GM19467 (cell line): ENCODE results near the gene MAPK8IP3.

ENCODE experiments used
- ATAC-seq: cut with Tn5 transposase; IDR thresholded peaks from one replicate; pipeline ENCODE4 v1.9.1; 2021; ENCODE audit warnings: mild to moderate bottlenecking, moderate library complexity; ENCODE audit not compliant: unreplicated experiment

Gene MAPK8IP3

DNA sequence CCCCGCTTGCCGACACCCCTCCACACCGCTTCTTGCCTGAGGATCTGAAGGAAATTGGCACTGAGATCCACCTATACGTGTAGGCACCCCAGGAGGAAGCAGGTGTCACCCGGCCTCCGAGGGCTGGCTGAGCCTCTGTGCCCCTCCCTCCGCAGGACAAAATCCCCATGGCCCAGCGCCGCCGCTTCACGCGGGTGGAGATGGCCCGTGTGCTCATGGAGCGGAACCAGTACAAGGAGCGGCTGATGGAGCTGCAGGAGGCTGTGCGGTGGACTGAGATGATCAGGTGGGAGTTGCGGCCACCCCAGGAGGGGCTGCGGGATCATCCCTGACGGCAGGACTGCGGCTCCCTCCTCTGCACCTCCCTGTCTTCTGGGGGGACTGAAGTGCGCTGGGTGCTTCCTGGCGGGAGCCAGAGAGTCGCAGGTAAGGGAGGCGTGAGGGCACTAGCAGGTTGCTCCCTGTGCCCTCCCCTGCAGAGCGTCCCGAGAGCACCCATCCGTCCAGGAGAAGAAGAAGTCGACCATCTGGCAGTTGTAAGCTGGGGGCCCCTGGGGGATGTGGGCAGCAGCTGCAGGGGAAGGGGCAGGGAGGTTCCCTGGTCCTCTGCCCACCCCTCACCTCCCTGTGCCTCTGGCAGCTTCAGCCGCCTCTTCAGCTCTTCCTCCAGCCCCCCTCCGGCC lies 56.3 kb downstream of the MAPK8IP3 start:
- ATAC-seq: no peak

- ATAC-seq: no peak
Observed at GRCh38 chr16:1762879-1763520, 57.0 kb downstream of the MAPK8IP3 start.

GRCh38 chr16:1763521-1764511 lies 57.8 kb downstream of the MAPK8IP3 start:
- no peak for ATAC-seq

- no peak for ATAC-seq
Observed at GRCh38 chr16:1764971-1765370, 59.0 kb downstream of the MAPK8IP3 start.

GRCh38 chr16:1765826-1766225 lies 59.8 kb downstream of the MAPK8IP3 start:
- no peak for ATAC-seq

DNA sequence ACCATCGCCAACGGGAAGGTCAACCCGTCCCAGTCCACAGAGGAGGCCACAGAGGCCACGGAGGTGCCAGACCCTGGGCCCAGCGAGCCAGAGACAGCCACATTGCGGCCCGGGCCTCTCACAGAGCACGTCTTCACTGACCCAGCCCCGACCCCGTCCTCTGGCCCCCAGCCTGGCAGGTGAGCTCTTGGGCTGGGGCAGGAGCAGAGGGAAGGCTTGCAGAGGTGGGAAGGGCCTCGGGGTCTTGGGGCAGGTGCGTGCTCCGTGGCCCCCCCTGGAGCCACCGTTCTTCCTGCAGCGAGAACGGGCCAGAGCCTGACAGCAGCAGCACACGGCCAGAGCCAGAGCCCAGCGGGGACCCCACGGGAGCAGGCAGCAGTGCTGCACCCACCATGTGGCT lies 60.2 kb downstream of the MAPK8IP3 start:
- no peak for ATAC-seq

- ATAC-seq: no peak
Observed at GRCh38 chr16:1766701-1767100, 60.7 kb downstream of the MAPK8IP3 start.

DNA sequence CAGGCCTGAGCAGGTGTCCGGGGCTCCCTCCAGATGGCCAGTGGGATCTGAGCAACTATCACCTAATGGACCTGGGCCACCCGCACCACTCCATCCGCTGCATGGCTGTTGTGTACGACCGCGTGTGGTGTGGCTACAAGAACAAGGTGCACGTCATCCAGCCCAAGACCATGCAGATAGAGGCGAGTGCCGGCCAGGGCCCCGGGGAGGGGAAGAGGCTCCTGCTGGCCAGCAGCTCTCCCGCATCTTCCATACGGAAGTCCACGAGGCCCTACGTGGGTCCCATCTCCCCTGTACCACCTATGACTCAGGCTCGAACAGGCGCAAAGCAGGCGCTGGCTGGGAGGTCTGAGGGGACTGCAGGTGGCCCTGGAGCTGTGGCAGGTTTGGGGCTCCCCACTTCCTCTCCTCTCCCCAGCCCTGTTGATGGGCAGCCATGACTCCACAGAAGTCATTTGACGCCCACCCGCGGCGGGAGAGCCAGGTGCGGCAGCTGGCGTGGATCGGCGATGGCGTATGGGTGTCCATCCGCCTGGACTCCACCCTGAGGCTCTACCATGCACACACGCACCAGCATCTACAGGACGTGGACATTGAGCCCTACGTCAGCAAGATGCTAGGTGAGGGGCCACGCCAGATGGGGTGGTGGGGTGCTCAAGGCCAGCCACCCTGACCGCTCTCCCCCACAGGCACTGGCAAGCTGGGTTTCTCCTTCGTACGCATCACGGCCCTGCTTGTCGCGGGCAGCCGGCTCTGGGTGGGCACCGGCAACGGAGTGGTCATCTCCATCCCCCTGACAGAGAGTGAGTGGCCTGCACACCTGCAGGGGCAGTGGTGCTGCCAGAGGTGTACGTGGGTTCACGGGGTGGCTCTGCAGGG lies 61.4 kb downstream of the MAPK8IP3 start:
- ATAC-seq: no peak

DNA sequence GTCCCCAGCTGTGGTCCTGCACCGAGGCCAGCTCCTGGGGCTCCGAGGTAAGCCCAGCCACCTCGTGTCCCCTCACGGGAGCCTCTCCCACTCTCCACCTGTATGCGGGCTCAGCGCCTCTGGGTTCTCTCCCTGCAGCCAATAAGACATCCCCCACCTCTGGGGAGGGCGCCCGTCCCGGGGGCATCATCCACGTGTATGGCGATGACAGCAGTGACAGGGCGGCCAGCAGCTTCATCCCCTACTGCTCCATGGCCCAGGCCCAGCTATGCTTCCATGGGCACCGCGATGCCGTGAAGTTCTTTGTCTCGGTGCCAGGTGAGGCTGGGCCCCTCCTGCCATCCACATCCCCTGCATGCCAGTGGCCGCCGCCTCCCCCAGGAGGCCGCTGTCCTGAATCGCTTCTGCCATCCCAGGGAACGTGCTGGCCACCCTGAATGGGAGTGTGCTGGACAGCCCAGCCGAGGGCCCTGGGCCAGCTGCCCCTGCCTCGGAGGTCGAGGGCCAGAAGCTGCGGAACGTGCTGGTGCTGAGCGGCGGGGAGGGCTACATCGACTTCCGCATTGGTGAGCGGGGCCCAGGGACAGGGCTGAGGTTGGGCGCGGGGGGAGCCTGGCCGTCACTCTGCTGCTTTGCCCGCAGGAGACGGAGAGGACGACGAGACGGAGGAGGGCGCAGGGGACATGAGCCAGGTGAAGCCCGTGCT lies 62.2 kb downstream of the MAPK8IP3 start:
- ATAC-seq: no peak

DNA sequence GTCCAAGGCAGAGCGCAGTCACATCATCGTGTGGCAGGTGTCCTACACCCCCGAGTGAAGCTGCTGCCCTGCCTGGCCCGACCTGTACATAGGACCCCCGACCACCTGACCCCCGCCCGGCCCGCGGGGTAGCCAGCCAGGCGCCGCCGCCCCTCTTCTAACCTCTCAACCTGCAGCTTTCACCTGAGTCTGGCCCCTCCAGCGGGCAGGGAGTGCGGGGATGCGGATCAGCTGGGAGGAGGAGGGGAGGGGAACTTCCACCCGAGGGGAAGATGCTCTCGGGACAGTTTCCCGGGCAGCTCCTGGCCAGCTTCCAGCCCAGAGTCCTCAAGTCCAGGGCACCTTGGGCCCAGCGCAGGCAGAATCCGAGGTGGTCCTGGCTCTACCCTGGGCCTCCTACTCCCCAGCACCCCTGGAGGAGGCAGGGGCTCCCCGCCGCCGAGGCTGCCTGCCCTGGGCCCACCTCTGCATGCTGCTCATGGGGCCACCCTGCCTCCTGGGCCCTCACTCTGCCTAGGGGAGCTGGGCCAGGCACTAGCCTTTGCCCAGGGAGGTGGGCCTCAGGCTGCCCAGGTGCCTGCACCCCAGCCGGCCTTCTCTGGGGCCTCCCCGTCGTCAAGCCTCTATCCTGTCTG lies 62.9 kb downstream of the MAPK8IP3 start:
- no peak for ATAC-seq

DNA sequence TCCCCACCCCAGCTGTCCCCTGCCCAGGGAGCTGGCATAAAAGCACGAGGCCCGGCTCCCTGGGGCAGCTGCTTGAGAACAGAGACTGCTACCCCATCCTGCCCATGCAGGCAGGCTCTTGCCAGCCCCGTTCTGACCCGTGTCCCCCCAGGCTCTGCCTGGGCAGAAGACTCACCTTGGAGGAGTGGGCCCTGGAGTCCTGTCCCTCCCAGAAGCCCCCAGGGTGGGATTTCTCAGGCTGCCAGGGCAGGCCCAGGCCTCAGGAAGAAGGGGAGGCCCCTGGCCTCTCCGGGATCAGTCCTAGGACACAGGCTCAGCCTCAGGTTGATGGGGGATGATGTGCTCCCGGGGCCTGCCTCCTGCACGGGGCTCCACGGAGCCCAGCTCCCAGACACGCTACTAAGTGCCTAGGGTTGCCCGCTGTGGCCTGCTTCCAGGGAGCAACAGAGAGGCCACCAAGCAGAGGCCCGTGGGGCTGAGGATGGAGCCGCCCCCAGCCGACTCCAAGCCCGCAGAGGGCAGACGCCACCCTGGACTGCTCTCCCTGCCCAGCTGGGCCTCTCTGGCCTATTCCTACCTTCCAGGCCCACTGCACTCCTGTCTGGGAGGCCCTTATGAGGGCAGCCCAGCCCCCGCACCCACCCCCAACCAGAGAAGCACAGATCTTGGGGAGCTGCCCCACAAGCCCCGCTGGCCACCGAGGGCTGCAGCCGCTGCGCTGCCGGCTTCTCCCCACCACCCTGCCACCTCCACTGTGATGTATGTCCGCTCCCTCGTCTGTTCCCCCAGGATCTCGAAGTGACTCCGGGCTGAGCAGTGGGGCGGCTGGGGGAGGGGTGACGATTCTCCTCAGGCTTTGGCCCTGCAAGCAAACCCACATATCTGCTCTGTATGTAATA lies 63.7 kb downstream of the MAPK8IP3 start:
- ATAC-seq: no peak

DNA sequence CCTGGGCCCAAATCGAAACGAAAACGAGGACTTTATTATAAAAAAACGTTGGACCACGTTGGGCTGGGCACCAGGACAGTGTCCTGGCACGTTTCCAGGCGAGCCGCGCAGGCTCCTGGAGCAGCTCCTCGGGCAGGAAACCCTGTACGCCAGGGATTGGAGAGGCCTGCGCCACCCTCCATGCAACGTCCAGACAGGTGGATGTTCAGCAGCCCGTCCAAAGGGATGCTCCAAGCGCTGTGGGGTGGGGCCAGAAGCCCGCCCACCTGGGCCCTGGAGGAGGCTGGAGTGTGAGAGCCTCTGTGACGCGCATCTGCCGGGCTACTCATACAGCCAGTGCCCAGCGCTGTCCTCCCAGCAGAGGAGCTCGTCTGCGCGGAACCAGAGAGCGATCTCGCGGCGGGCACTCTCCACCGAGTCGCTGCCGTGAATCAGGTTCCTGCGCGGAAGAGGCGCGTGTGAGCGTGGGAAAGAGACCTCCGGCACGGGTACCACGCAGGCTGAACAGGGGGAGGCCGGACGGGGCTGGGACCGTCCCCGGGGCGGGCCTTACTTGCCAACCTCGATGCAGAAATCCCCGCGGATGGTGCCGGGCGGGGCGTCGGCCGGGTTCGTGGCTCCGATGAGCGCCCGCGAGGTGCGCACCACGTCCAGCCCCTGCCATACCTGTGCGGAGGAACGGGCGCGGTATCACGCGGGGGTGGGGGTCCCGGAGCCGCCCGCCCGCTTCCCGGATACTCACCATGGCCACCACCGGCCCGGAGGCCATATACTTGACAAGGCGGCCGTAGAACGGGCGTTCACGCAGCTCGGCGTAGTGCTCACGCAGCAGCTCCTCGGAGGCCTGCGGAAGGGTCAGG lies 64.6 kb downstream of the MAPK8IP3 start:
- ATAC-seq: no peak

GRCh38 chr16:1771188-1771863 lies 65.3 kb downstream of the MAPK8IP3 start, which contains the start of gene NME3:
Gene NME3, minus strand, starts transcription at chr16:1771543. Its CDS starts 9 bp downstream, at chr16:1771534.
- no peak for ATAC-seq

GRCh38 chr16:1771864-1772361 lies 65.9 kb downstream of the MAPK8IP3 start:
- ATAC-seq: no peak

DNA sequence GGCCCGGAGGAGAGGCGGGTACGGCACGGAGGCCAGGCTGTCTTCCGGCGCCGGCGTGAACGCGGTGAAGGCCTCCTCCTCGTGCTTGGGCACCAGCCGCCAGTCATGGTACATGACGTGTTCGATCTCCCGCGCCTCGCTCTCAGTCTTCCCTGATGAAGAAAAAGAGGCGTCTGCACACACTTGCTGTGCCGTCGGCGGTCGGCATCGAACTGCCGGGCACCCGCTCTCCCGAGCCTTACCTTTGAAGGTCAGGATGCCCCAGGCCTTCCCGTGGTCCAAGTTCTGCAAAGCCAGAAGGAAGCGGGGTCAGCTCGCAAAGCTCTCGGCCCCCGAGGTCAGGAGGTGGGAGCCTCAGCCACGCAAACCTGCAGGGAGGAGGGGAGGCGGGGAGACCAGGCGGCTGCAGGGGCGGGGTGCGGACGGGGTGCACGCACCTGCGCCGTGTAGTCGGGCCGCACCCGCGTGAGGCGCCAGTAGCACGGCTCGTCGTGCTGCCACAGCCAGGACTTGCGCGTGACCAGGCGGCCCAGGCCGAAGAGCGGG lies 66.4 kb downstream of the MAPK8IP3 start, which contains the start of gene EME2:
Gene EME2, plus strand, starts transcription at position 449 of the 546 bp plus-strand sequence. CDS start 418 bp downstream, outside the sequence.
- peak; percentile 18 for ATAC-seq
